ENCODE data around the gene CDH4. TPM values are rescaled to one million over a fixed set of nuclear protein-coding genes. Genes with fewer than 3 reads are reported as not detected.

Gene CDH4
- total and polyA plus RNA-seq, 9 of the 15 experiments (the other 6 are each of a cell fraction or from before 2014, with no cell fraction given): 0.04 TPM; not detected in 8

DNA sequence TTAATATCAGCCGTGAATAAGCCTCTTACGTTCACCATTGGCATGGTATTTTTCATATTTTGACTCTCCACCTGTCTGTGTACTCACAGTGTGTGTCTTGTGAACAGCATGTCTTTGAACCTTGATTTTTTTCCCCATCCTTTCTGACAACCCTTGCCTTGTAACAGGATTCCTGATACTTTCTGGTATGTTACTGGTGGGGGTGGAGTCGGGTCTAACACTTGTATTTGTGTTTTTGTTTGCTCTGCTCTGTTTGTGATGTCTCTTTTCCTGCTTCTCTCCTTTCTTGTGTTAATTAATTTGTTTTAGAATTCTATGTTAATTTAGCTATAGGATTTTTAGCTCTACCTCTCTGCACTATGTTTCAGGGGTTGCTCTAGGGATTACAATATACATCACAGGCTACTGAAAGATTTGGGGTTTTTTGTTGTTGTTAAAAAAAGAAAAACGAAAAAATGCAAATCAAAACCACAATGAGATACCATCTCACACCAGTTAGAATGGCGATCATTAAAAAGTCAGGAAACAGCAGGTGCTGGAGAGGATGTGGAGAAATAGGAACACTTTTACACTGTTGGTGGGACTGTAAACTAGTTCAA is 245.1 kb downstream of the CDH4 start (continued):
- TF ChIP-seq, protein P1, sequence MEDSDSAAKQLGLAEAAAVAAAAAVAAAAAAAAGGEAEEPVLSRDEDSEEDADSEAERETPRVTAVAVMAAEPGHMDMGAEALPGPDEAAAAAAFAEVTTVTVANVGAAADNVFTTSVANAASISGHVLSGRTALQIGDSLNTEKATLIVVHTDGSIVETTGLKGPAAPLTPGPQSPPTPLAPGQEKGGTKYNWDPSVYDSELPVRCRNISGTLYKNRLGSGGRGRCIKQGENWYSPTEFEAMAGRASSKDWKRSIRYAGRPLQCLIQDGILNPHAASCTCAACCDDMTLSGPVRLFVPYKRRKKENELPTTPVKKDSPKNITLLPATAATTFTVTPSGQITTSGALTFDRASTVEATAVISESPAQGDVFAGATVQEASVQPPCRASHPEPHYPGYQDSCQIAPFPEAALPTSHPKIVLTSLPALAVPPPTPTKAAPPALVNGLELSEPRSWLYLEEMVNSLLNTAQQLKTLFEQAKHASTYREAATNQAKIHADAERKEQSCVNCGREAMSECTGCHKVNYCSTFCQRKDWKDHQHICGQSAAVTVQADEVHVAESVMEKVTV (CRISPR knock-in tag; IDR thresholded peaks at IDR 0.05): no peak
- TF ChIP-seq, protein P2, sequence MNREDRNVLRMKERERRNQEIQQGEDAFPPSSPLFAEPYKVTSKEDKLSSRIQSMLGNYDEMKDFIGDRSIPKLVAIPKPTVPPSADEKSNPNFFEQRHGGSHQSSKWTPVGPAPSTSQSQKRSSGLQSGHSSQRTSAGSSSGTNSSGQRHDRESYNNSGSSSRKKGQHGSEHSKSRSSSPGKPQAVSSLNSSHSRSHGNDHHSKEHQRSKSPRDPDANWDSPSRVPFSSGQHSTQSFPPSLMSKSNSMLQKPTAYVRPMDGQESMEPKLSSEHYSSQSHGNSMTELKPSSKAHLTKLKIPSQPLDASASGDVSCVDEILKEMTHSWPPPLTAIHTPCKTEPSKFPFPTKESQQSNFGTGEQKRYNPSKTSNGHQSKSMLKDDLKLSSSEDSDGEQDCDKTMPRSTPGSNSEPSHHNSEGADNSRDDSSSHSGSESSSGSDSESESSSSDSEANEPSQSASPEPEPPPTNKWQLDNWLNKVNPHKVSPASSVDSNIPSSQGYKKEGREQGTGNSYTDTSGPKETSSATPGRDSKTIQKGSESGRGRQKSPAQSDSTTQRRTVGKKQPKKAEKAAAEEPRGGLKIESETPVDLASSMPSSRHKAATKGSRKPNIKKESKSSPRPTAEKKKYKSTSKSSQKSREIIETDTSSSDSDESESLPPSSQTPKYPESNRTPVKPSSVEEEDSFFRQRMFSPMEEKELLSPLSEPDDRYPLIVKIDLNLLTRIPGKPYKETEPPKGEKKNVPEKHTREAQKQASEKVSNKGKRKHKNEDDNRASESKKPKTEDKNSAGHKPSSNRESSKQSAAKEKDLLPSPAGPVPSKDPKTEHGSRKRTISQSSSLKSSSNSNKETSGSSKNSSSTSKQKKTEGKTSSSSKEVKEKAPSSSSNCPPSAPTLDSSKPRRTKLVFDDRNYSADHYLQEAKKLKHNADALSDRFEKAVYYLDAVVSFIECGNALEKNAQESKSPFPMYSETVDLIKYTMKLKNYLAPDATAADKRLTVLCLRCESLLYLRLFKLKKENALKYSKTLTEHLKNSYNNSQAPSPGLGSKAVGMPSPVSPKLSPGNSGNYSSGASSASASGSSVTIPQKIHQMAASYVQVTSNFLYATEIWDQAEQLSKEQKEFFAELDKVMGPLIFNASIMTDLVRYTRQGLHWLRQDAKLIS (CRISPR knock-in tag; IDR thresholded peaks at IDR 0.05): no peak
- no peak for TF ChIP-seq ZFP30 (CRISPR knock-in tag; IDR thresholded peaks at IDR 0.05; ENCODE audit: borderline replicate concordance)
- no peak for TF ChIP-seq BMI1 (IDR thresholded peaks at IDR 0.05; ENCODE audit: low read length)
- no peak for TF ChIP-seq RFX5 (IDR thresholded peaks at IDR 0.05; ENCODE audit: low read depth, low read length)
- TF ChIP-seq, protein P3, sequence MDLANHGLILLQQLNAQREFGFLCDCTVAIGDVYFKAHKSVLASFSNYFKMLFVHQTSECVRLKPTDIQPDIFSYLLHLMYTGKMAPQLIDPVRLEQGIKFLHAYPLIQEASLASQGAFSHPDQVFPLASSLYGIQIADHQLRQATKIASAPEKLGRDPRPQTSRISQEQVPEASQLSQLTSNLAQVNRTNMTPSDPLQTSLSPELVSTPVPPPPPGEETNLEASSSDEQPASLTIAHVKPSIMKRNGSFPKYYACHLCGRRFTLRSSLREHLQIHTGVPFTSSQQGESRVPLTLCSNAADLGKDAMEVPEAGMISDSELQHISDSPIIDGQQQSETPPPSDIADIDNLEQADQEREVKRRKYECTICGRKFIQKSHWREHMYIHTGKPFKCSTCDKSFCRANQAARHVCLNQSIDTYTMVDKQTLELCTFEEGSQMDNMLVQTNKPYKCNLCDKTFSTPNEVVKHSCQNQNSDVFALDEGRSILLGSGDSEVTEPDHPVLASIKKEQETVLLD (IDR thresholded peaks at IDR 0.05): no peak
- TF ChIP-seq SMAD4 (CRISPR knock-in tag; conservative IDR thresholded peaks at IDR 0.05): no peak
- TF ChIP-seq, protein P4, sequence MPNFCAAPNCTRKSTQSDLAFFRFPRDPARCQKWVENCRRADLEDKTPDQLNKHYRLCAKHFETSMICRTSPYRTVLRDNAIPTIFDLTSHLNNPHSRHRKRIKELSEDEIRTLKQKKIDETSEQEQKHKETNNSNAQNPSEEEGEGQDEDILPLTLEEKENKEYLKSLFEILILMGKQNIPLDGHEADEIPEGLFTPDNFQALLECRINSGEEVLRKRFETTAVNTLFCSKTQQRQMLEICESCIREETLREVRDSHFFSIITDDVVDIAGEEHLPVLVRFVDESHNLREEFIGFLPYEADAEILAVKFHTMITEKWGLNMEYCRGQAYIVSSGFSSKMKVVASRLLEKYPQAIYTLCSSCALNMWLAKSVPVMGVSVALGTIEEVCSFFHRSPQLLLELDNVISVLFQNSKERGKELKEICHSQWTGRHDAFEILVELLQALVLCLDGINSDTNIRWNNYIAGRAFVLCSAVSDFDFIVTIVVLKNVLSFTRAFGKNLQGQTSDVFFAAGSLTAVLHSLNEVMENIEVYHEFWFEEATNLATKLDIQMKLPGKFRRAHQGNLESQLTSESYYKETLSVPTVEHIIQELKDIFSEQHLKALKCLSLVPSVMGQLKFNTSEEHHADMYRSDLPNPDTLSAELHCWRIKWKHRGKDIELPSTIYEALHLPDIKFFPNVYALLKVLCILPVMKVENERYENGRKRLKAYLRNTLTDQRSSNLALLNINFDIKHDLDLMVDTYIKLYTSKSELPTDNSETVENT (CRISPR knock-in tag; IDR thresholded peaks at IDR 0.05): no peak
